ENCODE measurements around the gene MAP2K1. TPM values are rescaled to one million over a fixed set of nuclear protein-coding genes. Genes with fewer than 3 reads are reported as not detected.

Gene MAP2K1
- total RNA-seq, 1 donor from 2014 or later = 42.0 TPM

DNA sequence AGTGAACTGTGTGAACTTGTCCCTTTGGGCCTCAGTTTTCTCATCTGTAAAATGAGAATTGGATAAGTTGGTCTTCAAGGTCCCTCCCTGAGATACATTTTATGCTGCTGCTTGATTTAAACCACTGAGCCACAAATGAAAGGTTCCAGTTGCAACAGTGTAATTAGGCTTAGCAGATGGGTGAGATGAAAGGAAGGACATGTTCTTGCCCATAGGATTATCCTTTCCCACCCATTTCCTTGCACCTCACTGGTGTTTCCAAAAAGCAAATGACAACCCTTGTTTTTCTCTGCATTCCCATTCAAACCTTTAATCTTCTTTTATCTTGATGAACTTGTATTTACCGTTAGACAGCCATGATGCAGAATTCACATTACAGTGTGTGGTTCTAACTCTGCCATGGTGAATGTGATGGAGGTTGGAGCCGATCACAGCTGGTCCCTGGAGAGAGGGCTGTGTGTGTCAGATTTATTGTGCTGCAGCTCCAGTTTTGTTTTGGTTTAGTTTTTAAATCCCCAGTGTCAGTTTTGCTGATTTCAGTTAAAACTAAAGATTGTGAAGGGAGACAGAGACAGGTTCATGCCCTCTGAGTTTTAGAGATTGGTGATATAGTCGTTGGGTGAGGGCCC is 44.0 kb downstream of the MAP2K1 start:
- ATAC-seq (ENCODE audit: low read depth) (no peak), DNase-seq (no peak)
- Mint-ChIP-seq H3K4me1 (peaks cover 39% of the 10 kb centered on the region), H3K9me3 (no peaks in the 10 kb centered on the region), H3K27ac (no peak overlapping the region), H3K27me3 (no peaks in the 10 kb centered on the region), H3K36me3 (ENCODE audit: low read depth) (peaks cover 19% of the 10 kb centered on the region), H3K4me3 (no peak overlapping the region)
- intact Hi-C loops (cut with micrococcal nuclease) = no loop called here
- TF ChIP-seq, protein P1, sequence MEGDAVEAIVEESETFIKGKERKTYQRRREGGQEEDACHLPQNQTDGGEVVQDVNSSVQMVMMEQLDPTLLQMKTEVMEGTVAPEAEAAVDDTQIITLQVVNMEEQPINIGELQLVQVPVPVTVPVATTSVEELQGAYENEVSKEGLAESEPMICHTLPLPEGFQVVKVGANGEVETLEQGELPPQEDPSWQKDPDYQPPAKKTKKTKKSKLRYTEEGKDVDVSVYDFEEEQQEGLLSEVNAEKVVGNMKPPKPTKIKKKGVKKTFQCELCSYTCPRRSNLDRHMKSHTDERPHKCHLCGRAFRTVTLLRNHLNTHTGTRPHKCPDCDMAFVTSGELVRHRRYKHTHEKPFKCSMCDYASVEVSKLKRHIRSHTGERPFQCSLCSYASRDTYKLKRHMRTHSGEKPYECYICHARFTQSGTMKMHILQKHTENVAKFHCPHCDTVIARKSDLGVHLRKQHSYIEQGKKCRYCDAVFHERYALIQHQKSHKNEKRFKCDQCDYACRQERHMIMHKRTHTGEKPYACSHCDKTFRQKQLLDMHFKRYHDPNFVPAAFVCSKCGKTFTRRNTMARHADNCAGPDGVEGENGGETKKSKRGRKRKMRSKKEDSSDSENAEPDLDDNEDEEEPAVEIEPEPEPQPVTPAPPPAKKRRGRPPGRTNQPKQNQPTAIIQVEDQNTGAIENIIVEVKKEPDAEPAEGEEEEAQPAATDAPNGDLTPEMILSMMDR (IDR thresholded peaks at IDR 0.05) = no peak
- ChIA-PET POLR2A (no interaction called here), CTCF (no interaction called here)

DNA sequence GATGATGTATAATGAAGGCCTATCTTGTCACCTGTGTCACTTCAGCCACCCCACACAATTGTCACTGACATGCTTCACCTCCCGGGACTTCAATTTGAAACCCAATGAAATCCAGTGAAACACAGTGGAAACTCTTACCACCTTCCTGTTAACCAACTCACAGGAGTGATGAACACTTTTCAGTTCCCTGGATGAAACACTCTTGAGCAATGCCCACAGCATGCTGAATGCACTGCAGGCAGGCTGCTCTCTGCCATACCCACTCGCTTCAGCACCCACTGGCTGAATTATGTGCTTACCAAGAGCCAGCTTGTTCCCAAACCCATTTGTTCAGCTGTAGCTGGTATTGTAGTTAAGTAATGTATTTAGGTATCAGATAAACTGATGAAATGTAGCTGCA is 47.0 kb downstream of the MAP2K1 start:
- Mint-ChIP-seq H3K4me3 (no peak overlapping the region), H3K36me3 (ENCODE audit: low read depth) (peaks cover 42% of the 10 kb centered on the region), H3K27me3 (no peaks in the 10 kb centered on the region), H3K9me3 (no peaks in the 10 kb centered on the region), H3K4me1 (peaks cover 28% of the 10 kb centered on the region), H3K27ac (no peak overlapping the region)
- ChIA-PET POLR2A (no interaction called here), CTCF (no interaction called here)
- DNase-seq (no peak), ATAC-seq (ENCODE audit: low read depth) (no peak)
- TF ChIP-seq, protein P1 (IDR thresholded peaks at IDR 0.05) = no peak
- intact Hi-C loops (cut with micrococcal nuclease) = no loop called here

DNA sequence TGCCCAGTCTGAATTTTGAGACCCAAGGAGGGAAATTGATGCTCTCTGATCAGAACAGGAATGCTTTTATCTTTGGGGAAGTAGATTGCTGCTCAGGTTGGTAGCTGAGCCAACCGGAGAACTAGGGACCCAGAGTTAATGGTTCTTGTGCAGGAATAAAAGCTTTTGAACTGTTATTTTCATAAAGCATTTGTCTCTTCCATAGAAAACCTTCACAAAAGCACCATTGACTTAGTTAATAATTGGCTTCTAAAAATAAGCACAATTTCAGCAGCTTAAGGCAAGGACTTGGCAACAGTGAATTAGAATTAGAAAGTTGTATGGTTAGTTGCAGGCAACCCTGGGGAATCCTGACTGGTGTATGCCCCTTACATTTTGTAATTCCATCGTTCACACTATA is 53.8 kb downstream of the MAP2K1 start:
- intact Hi-C loops (cut with micrococcal nuclease) = no loop called here
- DNase-seq = no peak
- ChIA-PET CTCF (no interaction called here), POLR2A (no interaction called here)
- Mint-ChIP-seq H3K36me3 (ENCODE audit: low read depth) (peaks cover 87% of the 10 kb centered on the region), H3K4me1 (no peaks in the 10 kb centered on the region), H3K27me3 (no peaks in the 10 kb centered on the region), H3K9me3 (peaks cover under 1% of the 10 kb centered on the region), H3K27ac (no peak overlapping the region), H3K4me3 (no peak overlapping the region)
- TF ChIP-seq, protein P1 (IDR thresholded peaks at IDR 0.05) = no peak
- no peak for ATAC-seq (ENCODE audit: low read depth)

DNA sequence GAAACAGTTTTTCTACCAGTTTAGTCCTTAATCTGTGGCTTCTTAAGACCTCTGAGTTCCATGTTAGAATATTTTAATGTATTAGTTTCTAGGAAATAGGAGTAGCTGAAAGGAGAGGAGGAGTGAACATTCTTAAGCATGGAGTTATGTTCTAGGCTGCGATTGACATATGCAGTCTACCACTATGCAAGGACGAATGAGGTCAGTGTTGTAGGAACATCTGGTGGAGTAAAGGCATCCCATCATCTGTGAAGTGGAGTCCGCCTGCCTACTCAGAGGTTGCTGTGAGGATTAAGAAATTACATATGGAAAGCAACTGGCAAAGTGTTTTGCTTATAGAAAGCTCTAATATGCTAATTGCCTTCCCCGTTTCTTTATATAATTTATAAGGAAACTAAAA is 65.7 kb downstream of the MAP2K1 start:
- H3K27ac Mint-ChIP-seq = no peak overlapping the region
- ChIA-PET POLR2A (no interaction called here), CTCF (no interaction called here)
- TF ChIP-seq, protein P1 (IDR thresholded peaks at IDR 0.05) = no peak
- intact Hi-C loops (cut with micrococcal nuclease) = no loop called here
- peaks cover 4% of the 10 kb centered on the region for H3K4me1 Mint-ChIP-seq
- H3K4me3 Mint-ChIP-seq = no peak overlapping the region
- H3K27me3 Mint-ChIP-seq = no peaks in the 10 kb centered on the region
- ATAC-seq (ENCODE audit: low read depth) = no peak
- no peak for DNase-seq
- H3K36me3 Mint-ChIP-seq (ENCODE audit: low read depth) = peaks cover 25% of the 10 kb centered on the region
- H3K9me3 Mint-ChIP-seq = no peaks in the 10 kb centered on the region

DNA sequence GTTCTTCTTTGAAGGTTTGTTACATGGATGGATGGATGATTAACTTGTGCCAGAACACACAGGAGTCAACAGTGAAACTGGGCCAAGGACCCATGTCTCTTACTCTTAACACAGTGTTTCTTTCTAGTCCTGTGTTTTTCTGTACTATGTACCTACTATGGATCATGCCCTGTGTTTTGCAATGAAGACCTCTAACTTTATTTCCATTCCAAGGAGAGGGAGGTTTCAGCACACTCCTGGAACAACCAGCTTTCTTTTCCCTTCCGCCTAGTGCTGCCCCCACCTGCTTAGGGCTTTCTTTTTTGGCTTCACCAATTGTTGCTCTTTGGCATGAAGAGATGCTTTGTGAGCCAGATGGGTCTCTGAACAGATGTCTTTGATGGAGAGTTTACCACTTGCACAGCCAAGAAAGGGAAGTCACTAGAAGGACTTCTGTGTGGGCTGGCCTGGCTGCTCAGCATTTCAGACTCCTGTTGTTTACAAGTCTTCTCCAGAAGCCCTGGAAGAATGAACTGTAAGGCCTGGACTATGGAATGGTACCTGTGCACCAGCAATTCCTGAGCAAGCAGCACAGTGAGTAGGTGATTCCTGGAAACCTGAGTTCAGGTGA is 66.4 kb downstream of the MAP2K1 start:
- no peak for DNase-seq
- no peak for ATAC-seq (ENCODE audit: low read depth)

More for the DNA sequence above, 66.4 kb downstream of the MAP2K1 start:
- POLR2A ChIA-PET = no interaction called here
- Mint-ChIP-seq H3K4me3 (no peak overlapping the region), H3K36me3 (ENCODE audit: low read depth) (peaks cover 20% of the 10 kb centered on the region), H3K9me3 (no peaks in the 10 kb centered on the region), H3K27me3 (no peaks in the 10 kb centered on the region), H3K27ac (no peak overlapping the region), H3K4me1 (peaks cover 7% of the 10 kb centered on the region)
- CTCF ChIA-PET = no interaction called here
- intact Hi-C loops (cut with micrococcal nuclease) = no loop called here
- TF ChIP-seq, protein P1 (IDR thresholded peaks at IDR 0.05) = no peak

All from activated B cell treated with CpG ODN at 0.5 μM for 24 hours (primary cell).